GM12878 (cell line): ENCODE results near the gene BRICD5. TPM values are rescaled to one million over a fixed set of nuclear protein-coding genes. Genes with fewer than 3 reads are reported as not detected.
A peak's percentile ranks its signal among the peaks of the same experiment; 100 is the strongest.

ENCODE experiments used
- ATAC-seq: fragments of 200-7000 bp; cut with Tn5 transposase; 3 replicates; pipeline ENCODE4 v1.9.1; 2020; ENCODE audit warnings: mild to moderate bottlenecking, moderate library complexity
- BruUV-seq: library from RNA; stranded (reverse); fragments of 400-500 nt; replicated peaks from 2 replicates; lab custom pipeline; 2021; lab: Mats Ljungman, UMichigan
- CTCF ChIA-PET: fragments of 300-600 bp; sonication (Branson Sonifier 250); formaldehyde crosslinking; extraction: SDS; loops from one replicate; lab custom pipeline; 2021; ENCODE audit warnings: inconsistent platforms; lab: Yijun Ruan, JAX
- POLR2A ChIA-PET: fragments of 350-600 bp; formaldehyde crosslinking; extraction: SDS; loops from one replicate; lab custom pipeline; 2021; ENCODE audit warnings: inconsistent platforms; lab: Charles Lee
- RAD21 ChIA-PET: fragments of 300-600 bp; sonication (Branson Sonifier 250); formaldehyde crosslinking; loops from one replicate; lab custom pipeline; 2023; ENCODE audit warnings: antibody characterized with exemption; ENCODE audit not compliant: unreplicated experiment; lab: Charles Lee
- SMC1A ChIA-PET: fragments of 300-600 bp; sonication (Branson Sonifier 250); formaldehyde crosslinking; loops from one replicate; lab custom pipeline; 2023; ENCODE audit not compliant: unreplicated experiment, uncharacterized antibody; lab: Charles Lee
- DNase-seq: peaks from one replicate; pipeline ENCODE4 v3.0.0-alpha.2; 2011; ENCODE audit warnings: low read depth, low spot score
- FAIRE-seq: peaks from 3 replicates; lab custom pipeline; 2011; peaks lifted over from hg19 to GRCh38; lab: Jason Lieb, UNC
- H2AFZ ChIP-seq: 2 replicates; pipeline ENCODE4 v1.6.0; 2011; ENCODE audit warnings: low read depth, low read length, control low read depth; ENCODE audit not compliant: control insufficient read depth
- H3K27ac ChIP-seq: 2 replicates; pipeline ENCODE4 v1.5.1; 2011; ENCODE audit warnings: control low read depth; ENCODE audit not compliant: control insufficient read depth, insufficient read depth
- H3K27me3 ChIP-seq, 2 experiments: replicated peaks in 1 of 2; 2 replicates each; pipeline versions ENCODE4 v1.6.0 to v1.6.1; 2011; ENCODE audit warnings: low read length in 1 of 2; ENCODE audit not compliant: control insufficient read depth in 2 of 2, insufficient read depth in 2 of 2
- H3K36me3 ChIP-seq, 2 experiments: 2 replicates each; pipeline ENCODE4 v1.5.1; 2011; ENCODE audit warnings: low read length in 1 of 2; ENCODE audit not compliant: control insufficient read depth in 2 of 2, insufficient read depth in 2 of 2
- H3K4me1 ChIP-seq: 2 replicates; pipeline ENCODE4 v1.6.1; 2011; ENCODE audit warnings: mild to moderate bottlenecking, low read length, moderate library complexity, mixed read lengths; ENCODE audit not compliant: control insufficient read depth, insufficient read depth
- H3K4me2 ChIP-seq: 2 replicates; pipeline ENCODE4 v1.6.0; 2011; ENCODE audit warnings: control low read depth; ENCODE audit not compliant: control insufficient read depth, insufficient read depth
- H3K4me3 ChIP-seq: fragments of 200-600 bp; sonication (generic); 2 replicates; pipeline ENCODE4 v1.5.1; 2016
- H3K79me2 ChIP-seq: 2 replicates; pipeline ENCODE4 v1.6.0; 2011; ENCODE audit warnings: low read length; ENCODE audit not compliant: control insufficient read depth, insufficient read depth
- H3K9ac ChIP-seq: 2 replicates; pipeline ENCODE4 v1.8.0; 2011; ENCODE audit warnings: low read length, control low read depth, mixed read lengths; ENCODE audit not compliant: control insufficient read depth, insufficient read depth
- H3K9me3 ChIP-seq: replicated peaks from 3 replicates; pipeline ENCODE4 v1.5.1; 2011; ENCODE audit warnings: mild to moderate bottlenecking, low read length; ENCODE audit not compliant: control insufficient read depth, insufficient read depth
- H4K20me1 ChIP-seq: 2 replicates; pipeline ENCODE4 v1.6.0; 2011; ENCODE audit not compliant: control insufficient read depth, insufficient read depth
- BHLHE40 ChIP-seq, 2 experiments: fragments of 450-650 bp in 1 of 2; IDR thresholded peaks; 2 replicates each; pipeline ENCODE4 v1.6.1; 2011 to 2017; ENCODE audit warnings: low read depth in 2 of 2, borderline replicate concordance in 1 of 2, improper control_type of control experiment in 1 of 2, low read length in 1 of 2, mild to moderate bottlenecking in 1 of 2
- CBFB ChIP-seq: IDR thresholded peaks from 2 replicates; pipeline ENCODE4 v1.6.1; 2016; ENCODE audit warnings: antibody characterized with exemption, low read depth
- CREM ChIP-seq: IDR thresholded peaks from 2 replicates; pipeline ENCODE4 v1.6.1; 2014; ENCODE audit warnings: antibody characterized with exemption, low read depth
- ESRRA ChIP-seq: IDR thresholded peaks from 2 replicates; pipeline ENCODE4 v1.6.1; 2012; ENCODE audit warnings: mild to moderate bottlenecking, low read length, improper control_type of control experiment
- GABPA ChIP-seq: IDR thresholded peaks from 2 replicates; pipeline ENCODE4 v1.6.1; 2014; ENCODE audit warnings: antibody characterized with exemption, low read depth, mild to moderate bottlenecking, inconsistent platforms
- MYC ChIP-seq: IDR thresholded peaks from 2 replicates; pipeline ENCODE4 v1.6.1; 2011; ENCODE audit warnings: mild to moderate bottlenecking, low read length, moderate library complexity, inconsistent platforms; ENCODE audit not compliant: insufficient read depth, insufficient replicate concordance, insufficient read length, severe bottlenecking
- NBN ChIP-seq: fragments of 450-650 bp; IDR thresholded peaks from 2 replicates; pipeline ENCODE4 v1.6.1; 2016
- POLR2AphosphoS5 ChIP-seq: IDR thresholded peaks from 2 replicates; pipeline ENCODE4 v1.6.1; 2011; ENCODE audit warnings: mild to moderate bottlenecking, low read length, inconsistent platforms
- RBBP5 ChIP-seq: fragments of 200-600 bp; sonication (generic); conservative IDR thresholded peaks from 2 replicates; pipeline ENCODE4 v1.6.1; 2016
- ZNF274 ChIP-seq: IDR thresholded peaks from one replicate; pipeline ENCODE4 v1.8.0; 2011; ENCODE audit not compliant: insufficient read length, insufficient read depth
- WGBS: methylation state at CpG from one replicate; pipeline ENCODE4 v1.1.6; 2016; ENCODE audit warnings: low lambda C conversion rate; ENCODE audit not compliant: insufficient replicate concordance, insufficient coverage; ENCODE audit errors: missing lambda C conversion rate; 5-methylcytosine and 5-hydroxymethylcytosine counted together
- in situ Hi-C: fragments of 300-500 bp; cut with MboI; formaldehyde crosslinking; loops from 9 replicates; pipeline ENCODE4 v1.14.3; 2018; ENCODE audit warnings: mixed read lengths
- intact Hi-C: fragments of 100-400 bp; cut with micrococcal nuclease; formaldehyde crosslinking; loops from one replicate; pipeline ENCODE4 v1.14.2; 2022; ENCODE audit not compliant: unreplicated experiment
- polyA plus RNA-seq, 11 experiments: library from polyadenylated mRNA; depleted of rRNA in 4 of 11; unstranded in 6 of 11; stranded (reverse) in 5 of 11; fragments of >200 nt; fragmentation: Nextera tagmentation in 4 of 11; fragmentation: Illumina TruSeq in 1 of 11; extraction: Ambion mirVana in 4 of 11; extraction: Trizol in 1 of 11; gene quantifications; 1 replicate in 1 of 11; 2 replicates in 10 of 11; pipeline versions ENCODE4 v1.2.1 to v1.2.3, GENCODE V29; 2011 to 2016; ENCODE audit warnings: inconsistent platforms in 2 of 11, missing spikeins in 2 of 11, low read depth in 1 of 11
- total RNA-seq, 4 experiments: library from RNA; depleted of rRNA in 3 of 4; stranded (reverse); fragments of >200 nt in 3 of 4; fragmentation: Illumina TruSeq in 1 of 4; extraction: Trizol in 1 of 4; gene quantifications; 2 replicates each; pipeline versions ENCODE4 v1.2.1 to v1.2.3, GENCODE V29; 2013 to 2021
- TF ChIP-seq, protein P1 (sequence below): fragments of 450-650 bp; IDR thresholded peaks from 2 replicates; pipeline ENCODE4 v1.6.1; 2017; ENCODE audit warnings: antibody characterized with exemption, mild to moderate bottlenecking, moderate library complexity
- TF ChIP-seq, protein P2 (sequence below): fragments of 450-650 bp; IDR thresholded peaks from 2 replicates; pipeline ENCODE4 v1.6.1; 2017; ENCODE audit warnings: mild to moderate bottlenecking, low read depth, inconsistent platforms; ENCODE audit not compliant: poor library complexity, severe bottlenecking

BRICD5 gene
- total and polyA plus RNA-seq, 10 of the 15 experiments (the other 5 are each of a cell fraction or from before 2014, with no cell fraction given), result 0.58 to 11.6 (median 1.5) TPM; not detected in 1

DNA sequence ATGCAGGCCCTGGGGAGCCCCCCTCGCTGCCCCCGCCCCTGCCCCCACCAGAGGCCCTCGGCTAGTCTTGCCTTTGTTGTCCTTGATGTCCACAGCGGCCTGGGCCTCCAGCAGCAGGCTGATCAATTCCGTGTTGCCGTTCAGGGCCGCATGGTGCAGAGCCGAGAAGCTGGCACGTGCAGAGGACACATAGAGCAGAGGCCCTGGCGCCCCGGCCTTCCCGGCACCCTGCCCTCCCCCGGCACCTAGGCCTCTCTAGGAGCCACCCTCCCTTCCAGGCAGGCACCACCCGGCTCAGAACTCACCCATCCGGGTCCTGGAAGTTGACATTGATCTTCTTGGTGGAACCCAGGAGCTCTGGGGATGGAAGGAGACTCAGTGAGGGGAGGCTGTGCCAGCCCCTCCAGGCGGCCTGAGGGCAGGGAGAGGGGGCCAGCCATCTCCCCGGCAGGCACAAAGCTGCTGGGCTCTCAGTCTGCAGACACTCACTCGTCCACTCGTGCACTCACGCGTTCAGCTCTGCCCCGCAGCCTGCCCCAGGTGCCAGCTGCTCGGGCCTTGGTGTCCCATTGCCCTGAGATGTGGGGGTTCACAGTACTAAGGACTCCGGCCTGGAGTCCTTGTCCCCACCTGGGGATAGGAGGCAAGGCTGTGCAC is 20.5 kb downstream of the BRICD5 start:
- ChIA-PET SMC1A (no interaction called here), CTCF (no interaction called here), POLR2A (no interaction called here), RAD21 (no interaction called here)
- no peak for ATAC-seq
- no TSS peak for BruUV-seq
- Histone ChIP-seq H3K27me3 (peaks cover 3 to 5% of the 10 kb centered on the region in 2 experiments; a peak in 3 of 4 replicates), H3K4me2 (no peak overlapping the region), H3K9me3 (no peaks in the 10 kb centered on the region), H3K4me1 (no peaks in the 10 kb centered on the region; the same call in 1 of the 2 replicates), H2AFZ (no peak overlapping the region), H3K9ac (no peak overlapping the region), H3K27ac (no peak overlapping the region), H3K4me3 (no peak overlapping the region), H3K79me2 (no peaks in the 10 kb centered on the region), H4K20me1 (no peaks in the 10 kb centered on the region), H3K36me3 (no peaks in the 10 kb centered on the region)
- in situ Hi-C loops, result no loop called here
- no peak for FAIRE-seq
- no peak for DNase-seq
- no peak for TF ChIP-seq ESRRA
- TF ChIP-seq RBBP5, result no peak
- TF ChIP-seq MYC, result no peak
- no peak for TF ChIP-seq CREM
- TF ChIP-seq BHLHE40 (IDR thresholded peaks at IDR 0.05; ENCODE audit: borderline replicate concordance in 1 of 2, low read depth in 2 of 2, low read length in 1 of 2), result 0 out of 4 replicates have a peak, but pooled peaks of 1 of the 2 experiments have one; percentile 6
- 35% methylated on average over 20 of the region's 24 CpGs for WGBS
- intact Hi-C loops, result no loop called here

GRCh38 chr16:2189252-2189893 is 21.3 kb downstream of the BRICD5 start:
- RAD21 ChIA-PET, result no interaction called here
- TF ChIP-seq, protein P1, sequence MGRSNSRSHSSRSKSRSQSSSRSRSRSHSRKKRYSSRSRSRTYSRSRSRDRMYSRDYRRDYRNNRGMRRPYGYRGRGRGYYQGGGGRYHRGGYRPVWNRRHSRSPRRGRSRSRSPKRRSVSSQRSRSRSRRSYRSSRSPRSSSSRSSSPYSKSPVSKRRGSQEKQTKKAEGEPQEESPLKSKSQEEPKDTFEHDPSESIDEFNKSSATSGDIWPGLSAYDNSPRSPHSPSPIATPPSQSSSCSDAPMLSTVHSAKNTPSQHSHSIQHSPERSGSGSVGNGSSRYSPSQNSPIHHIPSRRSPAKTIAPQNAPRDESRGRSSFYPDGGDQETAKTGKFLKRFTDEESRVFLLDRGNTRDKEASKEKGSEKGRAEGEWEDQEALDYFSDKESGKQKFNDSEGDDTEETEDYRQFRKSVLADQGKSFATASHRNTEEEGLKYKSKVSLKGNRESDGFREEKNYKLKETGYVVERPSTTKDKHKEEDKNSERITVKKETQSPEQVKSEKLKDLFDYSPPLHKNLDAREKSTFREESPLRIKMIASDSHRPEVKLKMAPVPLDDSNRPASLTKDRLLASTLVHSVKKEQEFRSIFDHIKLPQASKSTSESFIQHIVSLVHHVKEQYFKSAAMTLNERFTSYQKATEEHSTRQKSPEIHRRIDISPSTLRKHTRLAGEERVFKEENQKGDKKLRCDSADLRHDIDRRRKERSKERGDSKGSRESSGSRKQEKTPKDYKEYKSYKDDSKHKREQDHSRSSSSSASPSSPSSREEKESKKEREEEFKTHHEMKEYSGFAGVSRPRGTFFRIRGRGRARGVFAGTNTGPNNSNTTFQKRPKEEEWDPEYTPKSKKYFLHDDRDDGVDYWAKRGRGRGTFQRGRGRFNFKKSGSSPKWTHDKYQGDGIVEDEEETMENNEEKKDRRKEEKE, result no peak
- no peak for TF ChIP-seq CBFB
- no peak for TF ChIP-seq POLR2AphosphoS5
- TF ChIP-seq ZNF274, result no peak
- TF ChIP-seq NBN, result no peak
- TF ChIP-seq, protein P2, sequence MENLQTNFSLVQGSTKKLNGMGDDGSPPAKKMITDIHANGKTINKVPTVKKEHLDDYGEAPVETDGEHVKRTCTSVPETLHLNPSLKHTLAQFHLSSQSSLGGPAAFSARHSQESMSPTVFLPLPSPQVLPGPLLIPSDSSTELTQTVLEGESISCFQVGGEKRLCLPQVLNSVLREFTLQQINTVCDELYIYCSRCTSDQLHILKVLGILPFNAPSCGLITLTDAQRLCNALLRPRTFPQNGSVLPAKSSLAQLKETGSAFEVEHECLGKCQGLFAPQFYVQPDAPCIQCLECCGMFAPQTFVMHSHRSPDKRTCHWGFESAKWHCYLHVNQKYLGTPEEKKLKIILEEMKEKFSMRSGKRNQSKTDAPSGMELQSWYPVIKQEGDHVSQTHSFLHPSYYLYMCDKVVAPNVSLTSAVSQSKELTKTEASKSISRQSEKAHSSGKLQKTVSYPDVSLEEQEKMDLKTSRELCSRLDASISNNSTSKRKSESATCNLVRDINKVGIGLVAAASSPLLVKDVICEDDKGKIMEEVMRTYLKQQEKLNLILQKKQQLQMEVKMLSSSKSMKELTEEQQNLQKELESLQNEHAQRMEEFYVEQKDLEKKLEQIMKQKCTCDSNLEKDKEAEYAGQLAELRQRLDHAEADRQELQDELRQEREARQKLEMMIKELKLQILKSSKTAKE, result no peak
- no peak for TF ChIP-seq GABPA

More at GRCh38 chr16:2189252-2189893, 21.3 kb downstream of the BRICD5 start:
- BruUV-seq, result no TSS peak
- Histone ChIP-seq H4K20me1 (no peaks in the 10 kb centered on the region), H3K4me2 (no peak overlapping the region), H3K79me2 (no peaks in the 10 kb centered on the region), H3K4me3 (no peak overlapping the region), H3K4me1 (no peaks in the 10 kb centered on the region), H2AFZ (no peak overlapping the region), H3K9ac (no peak overlapping the region), H3K27me3 (no peaks in the 10 kb centered on the region), H3K27ac (no peak overlapping the region), H3K9me3 (no peaks in the 10 kb centered on the region), H3K36me3 (no peaks in the 10 kb centered on the region)
- ChIA-PET SMC1A (no interaction called here), CTCF (no interaction called here), POLR2A (no interaction called here)
- 64% methylated on average over 25 of the region's 25 CpGs for WGBS
- ATAC-seq (no peak), FAIRE-seq (no peak), DNase-seq (no peak)
- in situ Hi-C loops, result no loop called here
- intact Hi-C loops, result no loop called here
